Measurements from ENCODE around the gene TIMM17A.

GRCh38 chr1:201914456-201915235 lies 40.7 kb upstream of the TIMM17A start:
- TF ChIP-seq CTCF (conservative IDR thresholded peaks at IDR 0.05) (no peak), EZH2 (IDR thresholded peaks at IDR 0.05; ENCODE audit: low read depth) (no peak)
